HEK293 (cell line): ENCODE measurements around the gene RAB6A.

ENCODE experiments used
- CTCF ChIA-PET: fragments of 350-600 bp; formaldehyde crosslinking; extraction: SDS; loops from one replicate; lab custom pipeline; 2021; ENCODE audit warnings: antibody characterized with exemption; lab: Yijun Ruan, JAX
- POLR2A ChIA-PET: fragments of 300-600 bp; formaldehyde crosslinking; extraction: SDS; loops from one replicate; lab custom pipeline; 2020; ENCODE audit warnings: antibody characterized with exemption, inconsistent platforms; lab: Yijun Ruan, JAX
- H3K27ac ChIP-seq: fragments of 200-500 bp; sonication (Bioruptor generic); 2 replicates; pipeline ENCODE4 v1.5.1; 2014; ENCODE audit warnings: low read depth, low read length, control low read depth, inconsistent platforms; ENCODE audit errors: extremely low read depth
- H3K36me3 ChIP-seq, 2 experiments: fragments of 200-500 bp in 1 of 2; sonication (Bioruptor generic) in 1 of 2; 1 replicate in 1 of 2; 2 replicates in 1 of 2; pipeline ENCODE4 v1.5.1; 2014 to 2017; ENCODE audit warnings: inconsistent platforms in 2 of 2, low read length in 2 of 2; ENCODE audit not compliant: control insufficient read depth in 2 of 2, insufficient read depth in 1 of 2
- H3K4me1 ChIP-seq: fragments of 200-500 bp; sonication (Bioruptor generic); 2 replicates; pipeline ENCODE4 v1.5.1; 2014; ENCODE audit warnings: mild to moderate bottlenecking, low read length, inconsistent platforms; ENCODE audit not compliant: control insufficient read depth, insufficient read depth
- H3K4me3 ChIP-seq: 2 replicates; pipeline ENCODE4 v1.5.1; 2011; ENCODE audit warnings: low read depth, mild to moderate bottlenecking, control low read depth, low read length, moderate library complexity
- H3K9me3 ChIP-seq: fragments of 200-500 bp; sonication (Bioruptor generic); 2 replicates; pipeline ENCODE4 v1.5.1; 2014; ENCODE audit warnings: low read depth, low read length, inconsistent platforms; ENCODE audit not compliant: control insufficient read depth, insufficient read depth
- GLIS1 ChIP-seq: fragments of 450-650 bp; formaldehyde crosslinking; IDR thresholded peaks from 2 replicates; pipeline ENCODE4 v1.5.1; 2016; ENCODE audit warnings: missing biosample characterization, missing genetic modification characterization
- KLF1 ChIP-seq: fragments of 450-650 bp; formaldehyde crosslinking; IDR thresholded peaks from 2 replicates; pipeline ENCODE4 v1.5.1; 2016; ENCODE audit warnings: missing biosample characterization, missing genetic modification characterization
- KLF10 ChIP-seq: fragments of 450-650 bp; IDR thresholded peaks from 2 replicates; pipeline ENCODE4 v1.5.1; 2018; ENCODE audit warnings: missing biosample characterization, mild to moderate bottlenecking, missing genetic modification characterization
- KLF16 ChIP-seq: fragments of 450-650 bp; formaldehyde crosslinking; IDR thresholded peaks from 2 replicates; pipeline ENCODE4 v1.5.1; 2017; ENCODE audit warnings: missing biosample characterization, missing genetic modification characterization
- ZBTB10 ChIP-seq: fragments of 450-650 bp; formaldehyde crosslinking; IDR thresholded peaks from 2 replicates; pipeline ENCODE4 v1.5.1; 2016; ENCODE audit warnings: missing biosample characterization, missing genetic modification characterization
- ZBTB11 ChIP-seq: fragments of 450-650 bp; formaldehyde crosslinking; conservative IDR thresholded peaks from 2 replicates; pipeline ENCODE4 v1.5.1; 2016; ENCODE audit warnings: low read depth, missing biosample characterization, missing genetic modification characterization
- ZBTB6 ChIP-seq: fragments of 450-650 bp; formaldehyde crosslinking; IDR thresholded peaks from 2 replicates; pipeline ENCODE4 v1.5.1; 2017; ENCODE audit warnings: missing biosample characterization, missing genetic modification characterization
- ZNF239 ChIP-seq: fragments of 450-650 bp; formaldehyde crosslinking; IDR thresholded peaks from 2 replicates; pipeline ENCODE4 v1.5.1; 2016; ENCODE audit warnings: missing biosample characterization, missing genetic modification characterization
- ZNF274 ChIP-seq, 2 experiments: fragments of 200-500 bp in 1 of 2; fragments of 450-650 bp in 1 of 2; sonication (Bioruptor generic) in 1 of 2; formaldehyde crosslinking in 1 of 2; IDR thresholded peaks; 2 replicates each; pipeline versions ENCODE4 v1.5.1 to v1.6.1; 2014 to 2016; ENCODE audit warnings: borderline replicate concordance in 1 of 2, inconsistent platforms in 1 of 2, low read length in 1 of 2, missing biosample characterization in 1 of 2, missing genetic modification characterization in 1 of 2
- ZNF350 ChIP-seq: fragments of 450-650 bp; formaldehyde crosslinking; IDR thresholded peaks from 2 replicates; pipeline ENCODE4 v1.5.0; 2017; ENCODE audit warnings: missing biosample characterization, mild to moderate bottlenecking, missing genetic modification characterization
- ZNF488 ChIP-seq: fragments of 450-650 bp; formaldehyde crosslinking; IDR thresholded peaks from 2 replicates; pipeline ENCODE4 v1.5.1; 2016; ENCODE audit warnings: missing biosample characterization, missing genetic modification characterization
- ZNF501 ChIP-seq: fragments of 450-650 bp; formaldehyde crosslinking; IDR thresholded peaks from 2 replicates; pipeline ENCODE4 v1.5.1; 2016; ENCODE audit warnings: missing biosample characterization, missing genetic modification characterization
- ZNF510 ChIP-seq: fragments of 450-650 bp; formaldehyde crosslinking; IDR thresholded peaks from 2 replicates; pipeline ENCODE4 v1.5.1; 2018; ENCODE audit warnings: mild to moderate bottlenecking, missing genetic modification characterization, missing biosample characterization; ENCODE audit not compliant: insufficient replicate concordance
- ZNF544 ChIP-seq: fragments of 450-650 bp; formaldehyde crosslinking; IDR thresholded peaks from 2 replicates; pipeline ENCODE4 v1.5.0; 2017; ENCODE audit warnings: missing biosample characterization, missing genetic modification characterization
- ZNF645 ChIP-seq: fragments of 450-650 bp; formaldehyde crosslinking; IDR thresholded peaks from 2 replicates; pipeline ENCODE4; 2016; ENCODE audit warnings: missing biosample characterization, missing genetic modification characterization
- ZNF777 ChIP-seq: fragments of 450-650 bp; formaldehyde crosslinking; IDR thresholded peaks from 2 replicates; pipeline ENCODE4 v1.5.1; 2017; ENCODE audit warnings: missing biosample characterization, missing genetic modification characterization, borderline replicate concordance
- ZSCAN23 ChIP-seq: fragments of 450-650 bp; formaldehyde crosslinking; IDR thresholded peaks from 2 replicates; pipeline ENCODE4 v1.5.1; 2016; ENCODE audit warnings: missing biosample characterization, missing genetic modification characterization
- ZXDB ChIP-seq: fragments of 450-650 bp; formaldehyde crosslinking; IDR thresholded peaks from 2 replicates; pipeline ENCODE4 v1.5.1; 2016; ENCODE audit warnings: missing biosample characterization, missing genetic modification characterization
- TF ChIP-seq, protein P1 (sequence below): fragments of 450-650 bp; formaldehyde crosslinking; IDR thresholded peaks from 2 replicates; pipeline ENCODE4 v1.5.1; 2016; ENCODE audit warnings: missing biosample characterization, missing genetic modification characterization

Gene RAB6A

DNA sequence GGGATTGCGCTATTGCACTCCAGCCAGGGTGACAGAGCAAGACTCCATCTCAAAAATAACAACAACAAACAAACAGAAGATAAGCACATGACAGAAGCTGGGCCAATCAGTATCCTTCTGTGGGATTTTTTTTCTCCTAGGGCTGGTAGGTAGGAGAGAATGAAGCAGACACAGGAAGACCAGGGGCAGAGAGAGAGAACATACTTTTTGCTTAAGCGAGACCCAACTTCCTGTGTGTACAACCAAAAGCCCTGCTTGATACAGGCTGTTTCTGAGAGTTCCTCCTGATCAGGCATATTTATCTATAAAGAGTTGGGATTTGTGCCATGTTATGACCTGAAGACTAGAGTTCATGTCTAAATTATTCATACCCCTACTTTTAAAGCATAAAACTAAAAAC lies 126.9 kb downstream of the RAB6A start:
- Histone ChIP-seq H3K9me3 (no peaks in the 10 kb centered on the region), H3K36me3 (no peaks in the 10 kb centered on the region), H3K4me1 (no peaks in the 10 kb centered on the region), H3K4me3 (no peak overlapping the region), H3K27ac (no peak overlapping the region)
- POLR2A ChIA-PET = no interaction called here
- CTCF ChIA-PET = interaction anchor here (0.7 to 1.1 kb wide), 2 partner anchors 27 to 30 kb away, joined by 4 to 5 read pairs; no protein-coding TSS in a partner anchor
- TF ChIP-seq ZBTB10 (no peak), ZNF544 (tag by site-specific recombination) (no peak), ZNF645 (no peak), ZBTB11 (tag by site-specific recombination) (no peak), ZNF239 (no peak), ZNF274 (IDR thresholded peaks at IDR 0.05; ENCODE audit: low read length) (no peak), ZNF274 (tag by site-specific recombination; IDR thresholded peaks at IDR 0.05; ENCODE audit: borderline replicate concordance) (no peak), ZXDB (tag by site-specific recombination) (no peak), ZNF350 (tag by site-specific recombination) (no peak), KLF16 (tag by site-specific recombination) (no peak), ZBTB6 (tag by site-specific recombination) (no peak), ZNF488 (tag by site-specific recombination) (no peak), ZNF777 (no peak), ZNF501 (no peak), KLF10 (tag by site-specific recombination) (no peak)

DNA sequence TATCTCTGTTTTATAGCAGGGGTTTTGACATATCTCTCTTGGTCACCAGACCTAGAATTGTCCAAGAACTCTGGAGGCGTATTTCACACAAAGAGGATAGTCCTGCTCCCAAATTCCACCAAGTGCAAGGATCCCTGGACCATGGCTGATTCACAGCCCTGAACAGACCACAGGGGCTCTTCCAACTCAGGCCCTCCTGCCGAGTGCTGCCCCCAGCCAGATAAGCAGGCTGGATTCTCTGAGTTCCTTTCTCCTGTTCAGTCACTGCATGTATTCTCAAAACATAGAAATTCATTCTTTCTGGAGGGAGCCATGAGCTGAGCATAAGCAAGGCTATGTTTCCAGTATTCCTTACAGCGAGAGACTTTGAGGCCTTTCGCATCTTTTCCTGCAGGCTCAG lies 127.9 kb downstream of the RAB6A start:
- CTCF ChIA-PET = interaction anchor here (1.0 kb wide), 1 partner anchor 10 kb away, joined by 3 read pairs; no protein-coding TSS in a partner anchor

More for the DNA sequence above, 127.9 kb downstream of the RAB6A start:
- POLR2A ChIA-PET = interaction anchor here (0.6 kb wide), 1 partner anchor 192 kb away, joined by 4 read pairs; no protein-coding TSS in a partner anchor
- TF ChIP-seq ZSCAN23 (tag by site-specific recombination) = no peak
- TF ChIP-seq GLIS1 (tag by site-specific recombination) = no peak
- no peak for TF ChIP-seq ZNF510 (tag by site-specific recombination)
- TF ChIP-seq, protein P1, sequence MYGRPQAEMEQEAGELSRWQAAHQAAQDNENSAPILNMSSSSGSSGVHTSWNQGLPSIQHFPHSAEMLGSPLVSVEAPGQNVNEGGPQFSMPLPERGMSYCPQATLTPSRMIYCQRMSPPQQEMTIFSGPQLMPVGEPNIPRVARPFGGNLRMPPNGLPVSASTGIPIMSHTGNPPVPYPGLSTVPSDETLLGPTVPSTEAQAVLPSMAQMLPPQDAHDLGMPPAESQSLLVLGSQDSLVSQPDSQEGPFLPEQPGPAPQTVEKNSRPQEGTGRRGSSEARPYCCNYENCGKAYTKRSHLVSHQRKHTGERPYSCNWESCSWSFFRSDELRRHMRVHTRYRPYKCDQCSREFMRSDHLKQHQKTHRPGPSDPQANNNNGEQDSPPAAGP = no peak
- no peak for TF ChIP-seq KLF1 (tag by site-specific recombination)
- Histone ChIP-seq H3K4me3 (no peak overlapping the region), H3K4me1 (no peaks in the 10 kb centered on the region), H3K36me3 (no peaks in the 10 kb centered on the region), H3K9me3 (no peaks in the 10 kb centered on the region), H3K27ac (no peak overlapping the region)
